Measurements from ENCODE around the gene SRD5A2.
"Not testable (repeated sequence)": the region's sequence is repeated elsewhere in the genome, so short reads cannot be mapped to it uniquely, and the experiment has no call there.

The SRD5A2 gene

GRCh38 chr2:31523871-31524492 lies 56.8 kb downstream of the SRD5A2 start:
- FAIRE-seq (no peak), DNase-seq (ENCODE audit: insufficient read length, low spot score) (peak; percentile 10)
- TF ChIP-seq POLR2AphosphoS5 (IDR thresholded peaks at IDR 0.05; ENCODE audit: low read depth, low read length), result no peak
- TF ChIP-seq POLR2A (IDR thresholded peaks at IDR 0.05; ENCODE audit: low read depth, low read length), result no peak
- no peak for TF ChIP-seq POU2F2 (IDR thresholded peaks at IDR 0.05; ENCODE audit: low read depth, low read length)
- no peak for TF ChIP-seq TAF1 (IDR thresholded peaks at IDR 0.05; ENCODE audit: low read depth, low read length)
- no peak for TF ChIP-seq SPI1 (IDR thresholded peaks at IDR 0.05; ENCODE audit: low read depth, low read length)
- TF ChIP-seq PAX5 (IDR thresholded peaks at IDR 0.05; ENCODE audit: insufficient read depth, low read length, severe bottlenecking), result no peak

DNA sequence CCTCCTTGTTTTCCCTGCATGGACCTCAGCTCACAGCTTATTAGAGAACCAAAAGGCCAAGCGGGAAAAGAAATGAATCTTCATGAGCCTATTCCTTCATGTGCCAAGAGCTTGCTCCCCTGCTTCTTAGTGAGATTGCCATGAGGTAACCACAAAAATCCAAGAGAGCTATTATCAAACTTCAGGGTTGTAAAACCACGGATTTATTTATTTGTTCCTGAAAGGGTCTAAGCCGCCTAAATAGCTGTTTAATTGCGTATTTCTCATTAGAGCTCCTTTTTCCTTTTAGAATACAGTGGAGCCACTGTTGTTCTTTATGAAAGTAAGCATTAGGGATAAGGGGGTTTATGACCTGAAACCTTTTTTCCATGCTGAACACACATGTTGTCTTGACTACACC lies 58.0 kb downstream of the SRD5A2 start:
- no peak for FAIRE-seq
- TF ChIP-seq POU2F2 (IDR thresholded peaks at IDR 0.05; ENCODE audit: low read depth, low read length) (no peak), POLR2A (IDR thresholded peaks at IDR 0.05; ENCODE audit: low read depth, low read length) (no peak), TAF1 (IDR thresholded peaks at IDR 0.05; ENCODE audit: low read depth, low read length) (no peak), PAX5 (IDR thresholded peaks at IDR 0.05; ENCODE audit: insufficient read depth, low read length, severe bottlenecking) (no peak), SPI1 (IDR thresholded peaks at IDR 0.05; ENCODE audit: low read depth, low read length) (no peak), POLR2AphosphoS5 (IDR thresholded peaks at IDR 0.05; ENCODE audit: low read depth, low read length) (no peak)
- DNase-seq (ENCODE audit: insufficient read length, low spot score), result no peak

- DNase-seq (ENCODE audit: insufficient read length, low spot score) (no peak), FAIRE-seq (no peak)
- no peak for TF ChIP-seq POU2F2 (IDR thresholded peaks at IDR 0.05; ENCODE audit: low read depth, low read length)
These were observed 63.1 kb downstream of the SRD5A2 start for GRCh38 chr2:31517442-31518203.

GRCh38 chr2:31515586-31515985 lies 65.2 kb downstream of the SRD5A2 start:
- TF ChIP-seq TAF1 (IDR thresholded peaks at IDR 0.05; ENCODE audit: low read depth, low read length) (no peak), POU2F2 (IDR thresholded peaks at IDR 0.05; ENCODE audit: low read depth, low read length) (no peak), SPI1 (IDR thresholded peaks at IDR 0.05; ENCODE audit: low read depth, low read length) (no peak), POLR2A (IDR thresholded peaks at IDR 0.05; ENCODE audit: low read depth, low read length) (no peak), PAX5 (IDR thresholded peaks at IDR 0.05; ENCODE audit: insufficient read depth, low read length, severe bottlenecking) (no peak), POLR2AphosphoS5 (IDR thresholded peaks at IDR 0.05; ENCODE audit: low read depth, low read length) (no peak)
- DNase-seq (ENCODE audit: insufficient read length, low spot score), result no peak
- no peak for FAIRE-seq

- FAIRE-seq (no peak), DNase-seq (ENCODE audit: insufficient read length, low spot score) (no peak)
- TF ChIP-seq SPI1 (IDR thresholded peaks at IDR 0.05; ENCODE audit: low read depth, low read length), result no peak
- TF ChIP-seq TAF1 (IDR thresholded peaks at IDR 0.05; ENCODE audit: low read depth, low read length), result no peak
- no peak for TF ChIP-seq PAX5 (IDR thresholded peaks at IDR 0.05; ENCODE audit: insufficient read depth, low read length, severe bottlenecking)
- no peak for TF ChIP-seq POU2F2 (IDR thresholded peaks at IDR 0.05; ENCODE audit: low read depth, low read length)
- no peak for TF ChIP-seq POLR2AphosphoS5 (IDR thresholded peaks at IDR 0.05; ENCODE audit: low read depth, low read length)
- no peak for TF ChIP-seq POLR2A (IDR thresholded peaks at IDR 0.05; ENCODE audit: low read depth, low read length)
These were observed 67.2 kb downstream of the SRD5A2 start for GRCh38 chr2:31513553-31513952.

GRCh38 chr2:31511376-31511775 lies 69.4 kb downstream of the SRD5A2 start:
- no peak for FAIRE-seq
- TF ChIP-seq TAF1 (IDR thresholded peaks at IDR 0.05; ENCODE audit: low read depth, low read length) (no peak), POU2F2 (IDR thresholded peaks at IDR 0.05; ENCODE audit: low read depth, low read length) (no peak), SPI1 (IDR thresholded peaks at IDR 0.05; ENCODE audit: low read depth, low read length) (no peak), POLR2A (IDR thresholded peaks at IDR 0.05; ENCODE audit: low read depth, low read length) (no peak), POLR2AphosphoS5 (IDR thresholded peaks at IDR 0.05; ENCODE audit: low read depth, low read length) (no peak), PAX5 (IDR thresholded peaks at IDR 0.05; ENCODE audit: insufficient read depth, low read length, severe bottlenecking) (no peak)
- DNase-seq (ENCODE audit: insufficient read length, low spot score), result no peak

DNA sequence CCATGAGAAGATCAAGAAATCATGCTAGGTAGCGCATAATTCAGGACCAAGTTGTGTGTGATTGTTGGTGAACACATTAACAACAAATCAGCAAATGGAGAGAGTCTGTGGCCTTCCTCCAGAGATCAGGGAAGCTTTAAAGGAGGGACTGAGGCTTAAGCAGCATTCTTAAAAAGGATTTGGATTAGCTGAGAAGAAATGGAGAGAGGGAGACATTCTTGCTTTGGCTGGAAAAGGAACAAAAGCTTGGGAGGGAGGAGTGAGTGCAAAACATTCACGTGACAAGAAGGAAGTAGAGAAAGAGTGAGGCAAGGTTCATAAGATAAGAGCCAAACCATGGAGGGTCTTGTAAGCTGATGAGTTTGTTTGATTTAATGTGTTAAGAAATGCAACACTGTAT lies 75.6 kb downstream of the SRD5A2 start:
- TF ChIP-seq POU2F2 (IDR thresholded peaks at IDR 0.05; ENCODE audit: low read depth, low read length) (no peak), POLR2A (IDR thresholded peaks at IDR 0.05; ENCODE audit: low read depth, low read length) (no peak), TAF1 (IDR thresholded peaks at IDR 0.05; ENCODE audit: low read depth, low read length) (no peak), PAX5 (IDR thresholded peaks at IDR 0.05; ENCODE audit: insufficient read depth, low read length, severe bottlenecking) (no peak), POLR2AphosphoS5 (IDR thresholded peaks at IDR 0.05; ENCODE audit: low read depth, low read length) (no peak), SPI1 (IDR thresholded peaks at IDR 0.05; ENCODE audit: low read depth, low read length) (no peak)
- FAIRE-seq (no peak), DNase-seq (ENCODE audit: insufficient read length, low spot score) (no peak)

DNA sequence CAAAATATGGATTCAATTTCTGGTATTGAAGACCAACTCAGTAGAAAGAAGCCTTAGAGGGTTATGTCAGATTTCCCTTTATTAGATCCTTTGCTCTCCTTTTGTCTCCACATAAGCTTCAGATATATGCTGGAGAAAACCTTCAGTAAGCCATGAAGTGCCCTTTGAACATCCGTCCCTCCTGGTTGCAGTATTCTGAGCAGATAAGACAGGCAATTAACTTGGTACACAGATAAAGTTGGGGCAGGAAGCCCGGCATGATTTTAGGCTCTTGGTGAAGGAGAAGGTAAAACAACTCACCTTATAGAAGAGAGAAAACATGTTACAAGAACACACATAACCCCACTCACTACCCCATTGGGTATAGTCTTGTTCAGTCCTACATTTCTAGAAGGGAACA lies 76.4 kb downstream of the SRD5A2 start:
- DNase-seq (ENCODE audit: insufficient read length, low spot score) (no peak), FAIRE-seq (no peak)
- TF ChIP-seq TAF1 (IDR thresholded peaks at IDR 0.05; ENCODE audit: low read depth, low read length), result no peak

GRCh38 chr2:31496451-31496874 lies 84.3 kb downstream of the SRD5A2 start:
- not testable (repeated sequence) for DNase-seq (ENCODE audit: insufficient read length, low spot score); FAIRE-seq

DNA sequence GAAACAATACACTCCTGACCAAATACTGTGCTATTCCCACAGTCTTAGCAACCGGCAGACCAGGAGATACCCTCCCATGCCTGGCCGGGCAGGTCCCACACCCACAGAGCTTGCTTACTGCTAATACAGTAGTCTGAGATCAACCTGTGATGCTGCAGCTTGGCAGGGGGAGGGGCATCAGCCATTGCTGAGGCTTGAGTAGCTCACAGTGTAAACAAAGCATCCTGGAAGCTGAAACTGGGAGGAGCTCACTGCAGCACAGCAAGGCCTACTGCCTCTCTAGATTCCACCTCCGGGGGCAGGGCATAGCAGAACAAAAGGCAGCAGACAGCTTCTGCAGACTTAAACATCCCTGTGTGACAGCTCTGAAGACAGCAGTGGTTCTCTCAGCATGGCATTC lies 91.4 kb downstream of the SRD5A2 start:
- not testable (repeated sequence) for DNase-seq (ENCODE audit: insufficient read length, low spot score); FAIRE-seq

- peak; percentile 41 for FAIRE-seq
- TF ChIP-seq POU2F2 (IDR thresholded peaks at IDR 0.05; ENCODE audit: low read depth, low read length), result no peak
- no peak for TF ChIP-seq SPI1 (IDR thresholded peaks at IDR 0.05; ENCODE audit: low read depth, low read length)
- TF ChIP-seq PAX5 (IDR thresholded peaks at IDR 0.05; ENCODE audit: insufficient read depth, low read length, severe bottlenecking), result no peak
- no peak for TF ChIP-seq POLR2A (IDR thresholded peaks at IDR 0.05; ENCODE audit: low read depth, low read length)
- no peak for TF ChIP-seq POLR2AphosphoS5 (IDR thresholded peaks at IDR 0.05; ENCODE audit: low read depth, low read length)
- no peak for TF ChIP-seq TAF1 (IDR thresholded peaks at IDR 0.05; ENCODE audit: low read depth, low read length)
- no peak for DNase-seq (ENCODE audit: insufficient read length, low spot score)
These were observed 97.5 kb downstream of the SRD5A2 start for GRCh38 chr2:31483246-31483645.
